Measurements from ENCODE around the gene SBF1. TPM values are rescaled to one million over a fixed set of nuclear protein-coding genes. Genes with fewer than 3 reads are reported as not detected.

SBF1 gene
- total and polyA plus RNA-seq, 11 donors, result 38.2 to 91.8 (median 63.2) TPM

DNA sequence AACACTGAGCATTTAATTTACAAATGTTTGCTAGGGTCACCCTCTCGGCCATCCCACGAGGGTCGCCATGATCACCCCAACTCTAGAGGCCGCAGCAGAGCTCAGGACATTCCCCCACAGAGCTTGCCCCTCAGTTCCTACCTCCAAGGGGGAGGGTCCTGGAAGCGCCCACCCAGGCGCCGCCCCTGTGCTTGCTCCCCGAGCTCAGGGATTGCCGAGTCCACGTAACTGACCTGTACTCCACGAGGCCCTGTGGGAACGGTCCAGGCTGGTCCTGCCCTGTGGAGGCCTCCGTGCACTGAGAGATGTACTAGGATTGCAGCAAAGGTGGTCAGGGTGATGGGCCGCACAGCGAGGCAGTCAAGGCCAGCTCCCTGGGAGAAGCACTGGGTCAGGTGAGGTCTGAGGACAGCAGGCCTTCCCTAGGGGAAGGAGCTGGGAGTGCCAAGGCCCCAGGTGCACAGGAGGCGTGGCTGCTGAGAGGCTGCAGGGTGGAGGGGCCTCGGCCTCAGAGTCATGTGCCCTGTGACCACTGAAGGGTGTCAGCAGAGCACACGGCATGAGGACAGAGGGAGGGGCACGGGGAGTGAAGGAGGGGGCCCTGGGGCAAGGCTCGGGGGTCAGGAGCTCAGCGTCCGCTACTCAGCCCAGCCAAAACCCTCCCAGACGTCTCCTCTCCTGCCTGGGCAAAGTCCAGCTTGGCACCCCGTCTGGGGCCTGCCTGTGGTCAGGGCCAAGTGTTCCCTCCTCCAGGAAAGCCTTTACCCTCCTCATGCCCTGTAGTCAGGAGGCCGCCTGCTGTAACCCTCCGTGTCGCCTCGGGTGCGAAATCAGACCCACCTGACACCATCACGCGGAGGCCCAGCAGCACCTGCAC is 9.4 kb upstream of the SBF1 start:
- intact Hi-C loops (cut with DNase I), result no loop called here
- no peak overlapping the region for H3K27ac ChIP-seq
- TF ChIP-seq POLR2A (IDR thresholded peaks at IDR 0.05), result no peak
- TF ChIP-seq, protein P1, sequence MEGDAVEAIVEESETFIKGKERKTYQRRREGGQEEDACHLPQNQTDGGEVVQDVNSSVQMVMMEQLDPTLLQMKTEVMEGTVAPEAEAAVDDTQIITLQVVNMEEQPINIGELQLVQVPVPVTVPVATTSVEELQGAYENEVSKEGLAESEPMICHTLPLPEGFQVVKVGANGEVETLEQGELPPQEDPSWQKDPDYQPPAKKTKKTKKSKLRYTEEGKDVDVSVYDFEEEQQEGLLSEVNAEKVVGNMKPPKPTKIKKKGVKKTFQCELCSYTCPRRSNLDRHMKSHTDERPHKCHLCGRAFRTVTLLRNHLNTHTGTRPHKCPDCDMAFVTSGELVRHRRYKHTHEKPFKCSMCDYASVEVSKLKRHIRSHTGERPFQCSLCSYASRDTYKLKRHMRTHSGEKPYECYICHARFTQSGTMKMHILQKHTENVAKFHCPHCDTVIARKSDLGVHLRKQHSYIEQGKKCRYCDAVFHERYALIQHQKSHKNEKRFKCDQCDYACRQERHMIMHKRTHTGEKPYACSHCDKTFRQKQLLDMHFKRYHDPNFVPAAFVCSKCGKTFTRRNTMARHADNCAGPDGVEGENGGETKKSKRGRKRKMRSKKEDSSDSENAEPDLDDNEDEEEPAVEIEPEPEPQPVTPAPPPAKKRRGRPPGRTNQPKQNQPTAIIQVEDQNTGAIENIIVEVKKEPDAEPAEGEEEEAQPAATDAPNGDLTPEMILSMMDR (IDR thresholded peaks at IDR 0.05), result no peak
- H3K36me3 ChIP-seq, result no peaks in the 10 kb centered on the region
- peaks cover 25 to 62% (median 34%) of the 10 kb centered on the region in 9 donors for H3K27me3 ChIP-seq
- no peaks in the 10 kb centered on the region for H3K9me3 ChIP-seq
- H3K4me1 ChIP-seq, result peaks cover 0 to 17% (median 4%) of the 10 kb centered on the region in 12 donors
- H3K4me3 ChIP-seq, result no peak overlapping the region
- WGBS, 4 donors, result 84 to 92% (median 89%) methylated on average over 22 to 31 of the region's 31 CpGs
- ATAC-seq (no peak), DNase-seq (peak in 2 of 5 donors; percentile 20 to 28)

DNA sequence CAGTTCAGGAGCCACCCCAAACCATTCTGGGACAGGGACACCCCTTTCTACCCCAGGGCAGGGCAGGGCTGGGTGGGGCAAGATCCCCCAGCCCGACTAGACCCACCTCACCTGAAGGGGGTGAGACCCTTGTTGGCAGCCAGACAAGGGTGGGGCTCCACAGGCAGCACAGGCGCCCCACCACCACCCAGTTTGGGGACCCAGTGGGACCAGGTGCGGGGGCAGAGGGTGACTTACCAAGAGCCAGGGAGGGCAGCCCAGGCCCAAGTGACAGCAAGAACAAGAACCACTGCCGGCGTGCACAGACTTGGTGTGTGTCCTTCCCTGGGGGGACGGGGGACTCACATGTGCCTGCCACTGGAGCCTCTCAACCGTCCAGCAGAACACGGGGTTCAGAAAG is 8.7 kb upstream of the SBF1 start:
- ATAC-seq, result no peak
- DNase-seq, result peak in 1 of 5 donors; percentile 24

DNA sequence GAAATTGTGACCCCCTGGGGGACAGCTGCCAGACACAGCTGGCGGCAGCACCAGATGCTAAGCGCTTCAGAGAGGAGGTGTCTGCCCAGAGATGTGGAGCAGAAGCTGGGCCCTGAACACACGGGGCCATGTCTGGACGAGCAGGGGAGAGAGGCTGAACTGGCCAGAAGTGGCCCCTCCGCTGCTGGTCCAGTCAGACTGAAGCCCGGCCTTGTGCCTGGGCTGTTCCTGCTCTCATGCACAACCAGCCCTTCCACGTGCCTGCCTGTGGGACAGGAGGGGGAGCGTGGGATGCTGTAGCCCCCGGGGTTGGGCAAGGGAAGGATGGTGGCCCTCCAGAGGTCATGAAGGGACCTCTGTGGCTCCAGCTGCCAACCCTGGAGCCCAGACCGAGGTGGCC is 8.3 kb upstream of the SBF1 start:
- DNase-seq, result no peak
- Histone ChIP-seq H3K4me3 (no peak overlapping the region), H3K27ac (no peak overlapping the region), H3K9me3 (no peaks in the 10 kb centered on the region), H3K36me3 (no peaks in the 10 kb centered on the region), H3K27me3 (peaks cover 25 to 63% (median 34%) of the 10 kb centered on the region in 9 donors), H3K4me1 (peaks cover 0 to 17% (median 4%) of the 10 kb centered on the region in 12 donors)
- 81 to 89% (median 86%) methylated on average over 9 to 10 of the region's 10 CpGs for WGBS, 4 donors
- no peak for ATAC-seq
- TF ChIP-seq POLR2A (IDR thresholded peaks at IDR 0.05), result no peak
- TF ChIP-seq, protein P1 (IDR thresholded peaks at IDR 0.05), result no peak
- intact Hi-C loops (cut with DNase I), result no loop called here

More for the DNA sequence above, 8.7 kb upstream of the SBF1 start:
- peaks cover 25 to 66% (median 34%) of the 10 kb centered on the region in 9 donors for H3K27me3 ChIP-seq
- no peak overlapping the region for H3K27ac ChIP-seq
- peaks cover 0 to 17% (median 4%) of the 10 kb centered on the region in 12 donors for H3K4me1 ChIP-seq
- no peaks in the 10 kb centered on the region for H3K36me3 ChIP-seq
- intact Hi-C loops (cut with DNase I), result no loop called here
- no peaks in the 10 kb centered on the region for H3K9me3 ChIP-seq
- 88 to 92% (median 89%) methylated on average over 5 to 8 of the region's 8 CpGs for WGBS, 4 donors
- TF ChIP-seq, protein P1 (IDR thresholded peaks at IDR 0.05), result no peak
- TF ChIP-seq POLR2A (IDR thresholded peaks at IDR 0.05), result no peak
- no peak overlapping the region for H3K4me3 ChIP-seq

Data from heart left ventricle (tissue), 16 donors.